A673 (cell line): Measurements from ENCODE around the gene KLHL26.

Experiments
- CTCF ChIP-seq: fragments of 300-800, 200-600 bp; sonication (generic); conservative IDR thresholded peaks from 2 replicates; pipeline ENCODE4 v1.5.1; 2017; ENCODE audit warnings: low read depth, mild to moderate bottlenecking, antibody characterized with exemption, low read length, moderate library complexity, mixed read lengths
- EZH2 ChIP-seq: fragments of 200-600 bp; sonication (generic); IDR thresholded peaks from 2 replicates; pipeline ENCODE4 v1.6.1; 2017; ENCODE audit warnings: borderline replicate concordance, low read depth, mild to moderate bottlenecking, mixed read lengths, antibody characterized with exemption, low read length; ENCODE audit not compliant: poor library complexity, severe bottlenecking

- TF ChIP-seq CTCF (no peak), EZH2 (no peak)
These were observed 25.3 kb upstream of the KLHL26 start for GRCh38 chr19:18611327-18612050.
